AG04450 (cell line): ENCODE measurements around the gene ITPRID2. TPM values are rescaled to one million over a fixed set of nuclear protein-coding genes. Genes with fewer than 3 reads are reported as not detected.
"Not testable (repeated sequence)": the region's sequence is repeated elsewhere in the genome, so short reads cannot be mapped to it uniquely, and the experiment has no call there.

ENCODE experiments used
- CTCF ChIA-PET: fragments of 300-600, 350-600 bp; formaldehyde crosslinking; extraction: SDS; loops from one replicate; lab custom pipeline; 2022; ENCODE audit warnings: antibody characterized with exemption, inconsistent platforms; lab: Charles Lee
- POLR2A ChIA-PET: fragments of 350-600 bp; formaldehyde crosslinking; extraction: SDS; loops from one replicate; lab custom pipeline; 2021; ENCODE audit warnings: antibody characterized with exemption, inconsistent platforms; lab: Yijun Ruan, JAX
- DNase-seq: peaks from one replicate; pipeline ENCODE4 v3.0.0-alpha.2; 2011; ENCODE audit warnings: low read depth, low spot score
- H3K27ac ChIP-seq: one replicate; pipeline ENCODE4 v1.5.1; 2012; ENCODE audit warnings: low read depth, low read length, control low read depth
- H3K27me3 ChIP-seq: one replicate; pipeline ENCODE4 v1.6.0; 2012; ENCODE audit warnings: low read length; ENCODE audit not compliant: control insufficient read depth, insufficient read depth
- H3K4me3 ChIP-seq: 2 replicates; pipeline ENCODE4 v1.5.1; 2011; ENCODE audit warnings: mild to moderate bottlenecking, low read depth, low read length, control low read depth
- H3K9me3 ChIP-seq: 2 replicates; pipeline ENCODE4 v1.5.1; 2012; ENCODE audit warnings: low read length; ENCODE audit not compliant: control insufficient read depth, insufficient read depth
- polyA plus RNA-seq: library from polyadenylated mRNA; depleted of rRNA; stranded (reverse); fragments of >200 nt; gene quantifications from 2 replicates; pipeline ENCODE4 v1.2.3, GENCODE V29; 2011
- TF ChIP-seq, protein P1 (sequence below): IDR thresholded peaks from 2 replicates; pipeline ENCODE4 v1.5.1; 2011; ENCODE audit warnings: low read depth, low read length, control low read depth, inconsistent platforms

ITPRID2 gene
- polyA plus RNA-seq, 1 experiment: 110 TPM

GRCh38 chr2:181958726-181959125 is 67.2 kb downstream of the ITPRID2 start:
- ChIA-PET POLR2A (no interaction called here), CTCF (no interaction called here)
- Histone ChIP-seq H3K27me3 (no peaks in the 10 kb centered on the region), H3K9me3 (peaks cover 4% of the 10 kb centered on the region), H3K4me3 (no peak overlapping the region), H3K27ac (no peak overlapping the region)
- DNase-seq: no peak
- TF ChIP-seq, protein P1, sequence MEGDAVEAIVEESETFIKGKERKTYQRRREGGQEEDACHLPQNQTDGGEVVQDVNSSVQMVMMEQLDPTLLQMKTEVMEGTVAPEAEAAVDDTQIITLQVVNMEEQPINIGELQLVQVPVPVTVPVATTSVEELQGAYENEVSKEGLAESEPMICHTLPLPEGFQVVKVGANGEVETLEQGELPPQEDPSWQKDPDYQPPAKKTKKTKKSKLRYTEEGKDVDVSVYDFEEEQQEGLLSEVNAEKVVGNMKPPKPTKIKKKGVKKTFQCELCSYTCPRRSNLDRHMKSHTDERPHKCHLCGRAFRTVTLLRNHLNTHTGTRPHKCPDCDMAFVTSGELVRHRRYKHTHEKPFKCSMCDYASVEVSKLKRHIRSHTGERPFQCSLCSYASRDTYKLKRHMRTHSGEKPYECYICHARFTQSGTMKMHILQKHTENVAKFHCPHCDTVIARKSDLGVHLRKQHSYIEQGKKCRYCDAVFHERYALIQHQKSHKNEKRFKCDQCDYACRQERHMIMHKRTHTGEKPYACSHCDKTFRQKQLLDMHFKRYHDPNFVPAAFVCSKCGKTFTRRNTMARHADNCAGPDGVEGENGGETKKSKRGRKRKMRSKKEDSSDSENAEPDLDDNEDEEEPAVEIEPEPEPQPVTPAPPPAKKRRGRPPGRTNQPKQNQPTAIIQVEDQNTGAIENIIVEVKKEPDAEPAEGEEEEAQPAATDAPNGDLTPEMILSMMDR: no peak

DNA sequence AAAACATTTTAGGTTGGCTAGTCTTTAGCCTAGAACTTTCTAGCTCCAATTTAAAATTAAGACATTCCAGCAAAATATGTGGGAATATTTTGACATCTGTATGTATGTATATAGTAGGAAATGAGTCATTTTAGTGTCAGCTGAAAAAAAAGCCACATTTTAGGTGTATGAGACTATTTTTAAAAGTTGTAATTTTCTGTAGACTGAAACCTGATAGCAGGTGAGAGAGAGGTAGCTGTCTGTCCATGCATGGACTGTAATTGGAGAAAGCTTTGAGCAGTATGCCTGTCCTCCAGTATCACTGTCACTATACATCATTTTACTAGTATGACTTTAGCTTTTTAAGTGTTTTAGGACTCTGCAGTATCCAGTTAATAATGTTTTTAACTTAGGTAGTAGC is 68.0 kb downstream of the ITPRID2 start:
- ChIA-PET POLR2A (no interaction called here), CTCF (no interaction called here)
- Histone ChIP-seq H3K27me3 (no peaks in the 10 kb centered on the region), H3K27ac (no peak overlapping the region), H3K9me3 (peaks cover 4% of the 10 kb centered on the region), H3K4me3 (no peak overlapping the region)
- TF ChIP-seq, protein P1: no peak
- no peak for DNase-seq

DNA sequence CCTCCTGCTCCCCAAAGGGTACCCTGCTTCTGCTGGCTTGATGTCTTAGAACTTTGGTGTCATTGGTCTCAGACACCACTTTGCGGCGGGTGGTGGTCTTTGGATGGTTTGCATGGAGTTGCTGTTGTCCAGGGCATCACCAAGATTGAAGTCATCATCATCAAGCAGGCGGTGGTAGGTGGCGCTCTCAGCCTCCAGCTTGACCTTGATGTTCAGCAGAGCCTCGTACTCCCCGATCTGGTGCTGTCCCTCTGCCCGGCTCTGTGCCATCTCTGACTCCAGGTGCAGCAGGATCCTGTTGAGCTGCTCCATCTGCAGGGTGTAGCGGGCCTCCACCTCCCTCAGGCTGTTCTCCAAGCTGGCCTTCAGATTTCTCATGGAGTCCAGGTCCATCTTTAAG is 69.6 kb downstream of the ITPRID2 start:
- POLR2A ChIA-PET, H3K27me3 ChIP-seq, H3K4me3 ChIP-seq, H3K9me3 ChIP-seq, CTCF ChIA-PET, DNase-seq, H3K27ac ChIP-seq: not testable (repeated sequence)

GRCh38 chr2:181962142-181962541 is 70.6 kb downstream of the ITPRID2 start:
- ChIA-PET CTCF (interaction anchor here (0.7 kb wide), 1 partner anchor 58 kb away, joined by 3 read pairs; no protein-coding TSS in a partner anchor), POLR2A (no interaction called here)
- TF ChIP-seq, protein P1: no peak

GRCh38 chr2:181970160-181970794 is 78.7 kb downstream of the ITPRID2 start:
- no peaks in the 10 kb centered on the region for H3K27me3 ChIP-seq
- H3K27ac ChIP-seq: no peak overlapping the region
- no peak for DNase-seq
- H3K4me3 ChIP-seq: no peak overlapping the region
- ChIA-PET POLR2A (no interaction called here), CTCF (interaction anchor here (1.3 kb wide), 1 partner anchor 16 kb away, joined by 5 read pairs; no protein-coding TSS in a partner anchor)
- TF ChIP-seq, protein P1: no peak
- H3K9me3 ChIP-seq: no peaks in the 10 kb centered on the region; the same call in 1 of the 2 replicates

More at GRCh38 chr2:181962142-181962541, 70.6 kb downstream of the ITPRID2 start:
- H3K27me3 ChIP-seq: no peaks in the 10 kb centered on the region
- no peak for DNase-seq
- H3K9me3 ChIP-seq: peaks cover 4% of the 10 kb centered on the region
- H3K27ac ChIP-seq: no peak overlapping the region
- no peak overlapping the region for H3K4me3 ChIP-seq
